Transverse colon (tissue), 4 donors: ENCODE results near the gene ETFDH. TPM values are rescaled to one million over a fixed set of nuclear protein-coding genes. Genes with fewer than 3 reads are reported as not detected.
"Not testable (repeated sequence)": the region's sequence is repeated elsewhere in the genome, so short reads cannot be mapped to it uniquely, and the experiment has no call there.

ENCODE experiments used
- DNase-seq: peaks from one replicate; pipeline ENCODE4 v3.0.0-alpha.2; 2019
- H3K27ac ChIP-seq, 4 donors: fragments of 200-600 bp; sonication (generic); 2 replicates each; pipeline ENCODE4 v1.5.1; 2016 to 2018; ENCODE audit warnings: inconsistent platforms in 4 of 4
- H3K27me3 ChIP-seq: fragments of 200-600 bp; sonication (generic); 2 replicates; pipeline ENCODE4 v1.5.1; 2017; ENCODE audit warnings: inconsistent platforms
- H3K36me3 ChIP-seq, 4 donors: fragments of 200-600 bp; sonication (generic); 2 replicates each; pipeline ENCODE4 v1.5.1; 2017 to 2019; ENCODE audit warnings: inconsistent platforms in 4 of 4
- H3K4me1 ChIP-seq, 4 donors: fragments of 200-600 bp; sonication (generic); 2 replicates each; pipeline ENCODE4 v1.5.1; 2017 to 2020; ENCODE audit warnings: inconsistent platforms in 4 of 4
- H3K4me3 ChIP-seq, 4 donors: fragments of 200-600 bp; sonication (generic); 1 replicate in 1 of 4; 2 replicates in 3 of 4; pipeline versions ENCODE4 v1.5.1 to v1.6.1; 2017 to 2019; ENCODE audit warnings: inconsistent platforms in 4 of 4
- H3K9me3 ChIP-seq, 2 donors: fragments of 200-600 bp; sonication (generic); 2 replicates each; pipeline ENCODE4 v1.5.1; 2017 to 2019; ENCODE audit warnings: inconsistent platforms in 2 of 2
- EP300 ChIP-seq: sonication (generic); formaldehyde crosslinking; IDR thresholded peaks from one replicate; pipeline ENCODE4 v1.6.1; 2017; ENCODE audit warnings: antibody characterized with exemption, low read depth
- POLR2A ChIP-seq: fragments of 450-650 bp; IDR thresholded peaks from one replicate; pipeline ENCODE4 v1.6.1; 2016; ENCODE audit warnings: antibody characterized with exemption, mild to moderate bottlenecking, moderate library complexity
- POLR2AphosphoS5 ChIP-seq, 3 donors: sonication (generic); formaldehyde crosslinking; IDR thresholded peaks; one replicate each; pipeline ENCODE4 v1.6.1; 2016; ENCODE audit warnings: antibody characterized with exemption in 3 of 3
- WGBS, 2 donors: methylation state at CpG; one replicate each; pipeline ENCODE4 v1.1.5; 2018; ENCODE audit warnings: low coverage in 1 of 2; 5-methylcytosine and 5-hydroxymethylcytosine counted together
- in situ Hi-C, 4 donors: fragments of 200-750 bp; cut with MboI; loops; one replicate each; pipeline versions ENCODE4 v1.15.0 to v1.15.1; 2017; ENCODE audit warnings: low sequenced_read_pairs in 3 of 4, low pct_ligation_motif_present in 1 of 4, low pct_unique_long_range_greater_than_20kb in 1 of 4
- intact Hi-C: fragments of 100-400 bp; cut with DNase I; formaldehyde crosslinking; loops from one replicate; pipeline ENCODE4 v1.15.1; 2023; ENCODE audit warnings: low total_unique reads
- total RNA-seq, 4 donors: library from RNA; depleted of rRNA; stranded (reverse); fragments of >200 nt; gene quantifications; one replicate each; pipeline ENCODE4 v1.1.0, GENCODE V29; 2016
- TF ChIP-seq, protein P1 (sequence below), 5 experiments: fragments of 200-600 bp in 3 of 5; fragments of 450-650 bp in 2 of 5; sonication (generic) in 3 of 5; IDR thresholded peaks; 1 replicate in 2 of 5; 2 replicates in 3 of 5; pipeline ENCODE4 v1.5.1; 2016 to 2017; ENCODE audit warnings: antibody characterized with exemption in 5 of 5, inconsistent platforms in 3 of 5, mild to moderate bottlenecking in 2 of 5, moderate library complexity in 1 of 5

The ETFDH gene
- total RNA-seq, 4 donors from 2014 or later, result 19.5 to 144 (median 88.5) TPM

DNA sequence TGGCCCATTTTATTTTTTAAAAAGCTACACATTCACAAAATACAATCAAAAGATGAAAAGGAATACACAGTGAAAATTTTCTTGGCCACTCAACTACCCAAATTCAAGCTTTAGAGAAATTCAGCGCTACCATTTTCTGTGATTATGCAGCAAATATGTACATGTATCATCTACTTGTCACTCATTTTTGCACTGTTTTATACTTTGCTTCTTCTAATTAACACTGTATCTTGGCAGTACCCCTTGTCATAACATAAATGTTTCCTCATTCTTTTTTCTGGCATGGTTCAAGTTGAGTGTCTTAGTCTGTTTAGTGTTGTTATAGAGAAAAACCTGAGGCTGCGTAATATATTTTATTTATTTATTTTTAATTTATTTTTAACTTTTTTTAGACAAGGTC lies 66.8 kb downstream of the ETFDH start:
- no peaks in the 10 kb centered on the region for H3K4me1 ChIP-seq
- no peak overlapping the region for H3K4me3 ChIP-seq
- H3K27ac ChIP-seq, result no peak overlapping the region
- no peaks in the 10 kb centered on the region for H3K36me3 ChIP-seq
- WGBS, 2 donors, result 92 to 97% methylated on average over 2 of the region's 2 CpGs
- TF ChIP-seq POLR2A, result no peak
- TF ChIP-seq, protein P1, sequence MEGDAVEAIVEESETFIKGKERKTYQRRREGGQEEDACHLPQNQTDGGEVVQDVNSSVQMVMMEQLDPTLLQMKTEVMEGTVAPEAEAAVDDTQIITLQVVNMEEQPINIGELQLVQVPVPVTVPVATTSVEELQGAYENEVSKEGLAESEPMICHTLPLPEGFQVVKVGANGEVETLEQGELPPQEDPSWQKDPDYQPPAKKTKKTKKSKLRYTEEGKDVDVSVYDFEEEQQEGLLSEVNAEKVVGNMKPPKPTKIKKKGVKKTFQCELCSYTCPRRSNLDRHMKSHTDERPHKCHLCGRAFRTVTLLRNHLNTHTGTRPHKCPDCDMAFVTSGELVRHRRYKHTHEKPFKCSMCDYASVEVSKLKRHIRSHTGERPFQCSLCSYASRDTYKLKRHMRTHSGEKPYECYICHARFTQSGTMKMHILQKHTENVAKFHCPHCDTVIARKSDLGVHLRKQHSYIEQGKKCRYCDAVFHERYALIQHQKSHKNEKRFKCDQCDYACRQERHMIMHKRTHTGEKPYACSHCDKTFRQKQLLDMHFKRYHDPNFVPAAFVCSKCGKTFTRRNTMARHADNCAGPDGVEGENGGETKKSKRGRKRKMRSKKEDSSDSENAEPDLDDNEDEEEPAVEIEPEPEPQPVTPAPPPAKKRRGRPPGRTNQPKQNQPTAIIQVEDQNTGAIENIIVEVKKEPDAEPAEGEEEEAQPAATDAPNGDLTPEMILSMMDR (IDR thresholded peaks at IDR 0.05), result no peak
- no peak for TF ChIP-seq EP300
- TF ChIP-seq POLR2AphosphoS5 (IDR thresholded peaks at IDR 0.05), result no peak
- DNase-seq, result no peak
- in situ Hi-C loops, result loop anchor here in 1 of 4 donors (25.0 kb wide), 1 partner anchor 698 kb away; no protein-coding TSS in a partner anchor
- intact Hi-C loops, result no loop called here
- no peaks in the 10 kb centered on the region for H3K9me3 ChIP-seq
- no peaks in the 10 kb centered on the region for H3K27me3 ChIP-seq

DNA sequence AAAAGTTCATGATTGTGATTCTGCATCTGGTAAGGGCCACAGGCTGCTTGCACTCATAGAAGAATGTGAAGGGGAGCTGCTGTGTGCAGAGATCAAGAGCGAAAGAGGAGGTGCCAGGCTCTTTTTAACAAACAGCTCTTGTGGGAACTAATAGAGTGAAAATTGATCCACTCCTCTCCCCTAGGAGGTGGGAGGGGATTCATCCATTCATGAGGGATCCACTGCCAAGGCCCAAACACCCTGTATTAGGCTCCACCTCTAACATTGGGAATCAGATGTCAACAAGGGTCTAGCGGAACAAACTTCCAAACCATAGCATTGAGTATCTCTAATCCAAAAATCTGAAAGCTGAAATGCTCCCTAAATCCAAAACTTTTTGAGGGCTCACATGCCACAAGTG lies 67.5 kb downstream of the ETFDH start:
- Histone ChIP-seq H3K4me1 (no peaks in the 10 kb centered on the region), H3K9me3 (no peaks in the 10 kb centered on the region), H3K36me3 (no peaks in the 10 kb centered on the region), H3K27me3 (no peaks in the 10 kb centered on the region), H3K4me3 (no peak overlapping the region), H3K27ac (no peak overlapping the region)
- no peak for TF ChIP-seq POLR2AphosphoS5 (IDR thresholded peaks at IDR 0.05)
- TF ChIP-seq, protein P1 (IDR thresholded peaks at IDR 0.05), result no peak
- no peak for TF ChIP-seq POLR2A
- no peak for TF ChIP-seq EP300
- intact Hi-C loops (no loop called here), in situ Hi-C loops (loop anchor here in 1 of 4 donors (25.0 kb wide), 1 partner anchor 698 kb away; no protein-coding TSS in a partner anchor)
- WGBS, 2 donors, result 100% methylated on average over 2 of the region's 2 CpGs; no CpG with 5 or more reads in 1 of the 2 donors
- DNase-seq, result no peak

DNA sequence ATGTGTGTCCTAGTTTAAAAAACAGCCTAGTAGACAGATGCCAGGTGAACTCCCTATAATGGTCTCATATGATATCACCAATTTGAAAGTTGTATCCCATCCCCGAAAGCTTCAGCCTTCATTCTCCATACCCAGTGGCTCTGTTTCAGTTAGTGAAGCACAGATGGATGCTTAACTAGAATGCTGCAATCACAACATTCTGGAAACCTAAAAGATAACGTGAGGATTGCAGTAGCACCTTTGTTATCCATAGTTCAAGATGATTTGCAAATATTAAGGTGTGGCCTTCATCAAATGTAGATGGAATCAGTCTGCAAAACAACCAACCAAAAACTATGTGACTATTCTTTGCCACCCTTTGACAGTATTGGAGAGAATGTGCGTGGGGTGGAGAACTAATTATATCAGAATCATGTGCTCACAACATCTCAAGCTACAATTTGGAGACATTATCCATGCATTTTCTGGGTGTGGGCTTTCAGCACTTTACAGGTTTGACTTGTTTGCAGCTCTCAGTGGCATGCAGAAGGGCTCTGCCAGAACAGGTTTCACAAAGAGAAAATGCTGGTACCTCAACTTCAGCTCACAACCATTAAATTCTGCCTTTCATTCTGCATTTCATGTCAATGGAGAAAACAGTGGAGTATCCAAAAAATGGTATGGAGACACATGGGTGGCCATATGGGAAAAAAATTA lies 69.4 kb downstream of the ETFDH start:
- no peak for DNase-seq
- Histone ChIP-seq H3K27ac (no peak overlapping the region), H3K36me3 (no peaks in the 10 kb centered on the region), H3K27me3 (no peaks in the 10 kb centered on the region), H3K4me1 (no peaks in the 10 kb centered on the region), H3K9me3 (no peaks in the 10 kb centered on the region), H3K4me3 (no peak overlapping the region)
- intact Hi-C loops (no loop called here), in situ Hi-C loops (loop anchor here in 1 of 4 donors (25.0 kb wide), 1 partner anchor 696 kb away; no protein-coding TSS in a partner anchor)
- 81 to 82% methylated on average over 2 to 3 of the region's 3 CpGs for WGBS, 2 donors
- no peak for TF ChIP-seq POLR2AphosphoS5 (IDR thresholded peaks at IDR 0.05)
- TF ChIP-seq, protein P1 (IDR thresholded peaks at IDR 0.05), result no peak
- TF ChIP-seq POLR2A, result no peak
- TF ChIP-seq EP300, result no peak

DNA sequence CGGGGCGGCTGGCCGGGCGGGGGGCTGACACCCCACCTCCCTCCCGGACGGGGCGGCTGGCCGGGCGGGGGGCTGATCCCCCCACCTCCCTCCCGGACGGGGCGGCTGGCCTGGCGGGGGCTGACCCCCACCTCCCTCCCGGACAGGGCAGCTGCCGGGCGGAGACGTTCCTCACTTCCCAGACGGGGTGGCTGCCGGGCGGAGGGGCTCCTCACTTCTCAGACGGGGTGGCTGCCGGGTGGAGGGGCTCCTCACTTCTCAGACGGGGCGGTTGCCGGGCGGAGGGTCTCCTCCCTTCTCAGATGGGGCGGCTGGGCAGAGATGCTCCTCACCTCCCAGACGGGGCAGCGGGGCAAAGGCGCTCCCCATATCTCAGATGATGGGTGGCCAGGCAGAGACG lies 74.4 kb downstream of the ETFDH start:
- H3K36me3 ChIP-seq, H3K27me3 ChIP-seq, DNase-seq, H3K4me1 ChIP-seq, H3K27ac ChIP-seq, H3K4me3 ChIP-seq, H3K9me3 ChIP-seq, intact Hi-C loops: not testable (repeated sequence)
- no CpG with 5 or more reads among the region's 31 CpGs for WGBS, 2 donors
- in situ Hi-C loops, result loop anchor here in 1 of 4 donors (25.0 kb wide), 1 partner anchor 691 kb away; no protein-coding TSS in a partner anchor
